OCI-LY7 (cell line): ENCODE results near the gene MYBPC2. TPM values are rescaled to one million over a fixed set of nuclear protein-coding genes. Genes with fewer than 3 reads are reported as not detected.

Source experiments
- BruUV-seq: library from RNA; stranded (reverse); fragments of 400-500 nt; replicated peaks from 2 replicates; lab custom pipeline; 2021; lab: Mats Ljungman, UMichigan
- CTCF ChIA-PET: fragments of 300-600 bp; sonication (Branson Sonifier 250); formaldehyde crosslinking; loops from one replicate; lab custom pipeline; 2022; ENCODE audit warnings: antibody characterized with exemption; ENCODE audit not compliant: unreplicated experiment; lab: Charles Lee
- POLR2A ChIA-PET: fragments of 300-600 bp; sonication (Branson Sonifier 250); formaldehyde crosslinking; loops from one replicate; lab custom pipeline; 2022; ENCODE audit warnings: antibody characterized with exemption; lab: Charles Lee
- DNase-seq: peaks from one replicate; pipeline ENCODE4 v3.0.0-alpha.2; 2015; ENCODE audit warnings: low spot score
- H2AFZ ChIP-seq: fragments of 200-600 bp; sonication (generic), shearing (Covaris generic); 2 replicates; pipeline ENCODE4 v1.6.1; 2014; ENCODE audit warnings: mild to moderate bottlenecking, antibody characterized with exemption, low read length, moderate library complexity
- H3K27ac ChIP-seq: fragments of 200-600 bp; sonication (generic); 2 replicates; pipeline ENCODE4 v1.5.1; 2014; ENCODE audit warnings: mixed run types, low read depth, mild to moderate bottlenecking, moderate library complexity, low read length, inconsistent platforms; ENCODE audit not compliant: poor library complexity, severe bottlenecking
- H3K36me3 ChIP-seq: fragments of 200-600 bp; sonication (generic); 2 replicates; pipeline ENCODE4 v1.6.1; 2014; ENCODE audit warnings: mild to moderate bottlenecking, antibody characterized with exemption, low read length, moderate library complexity, mixed read lengths; ENCODE audit not compliant: insufficient read depth
- H3K4me1 ChIP-seq: fragments of 200-600 bp; sonication (generic); 2 replicates; pipeline ENCODE4 v1.5.1; 2014; ENCODE audit warnings: mild to moderate bottlenecking, low read length; ENCODE audit not compliant: insufficient read depth, poor library complexity, severe bottlenecking
- H3K4me2 ChIP-seq: fragments of 200-600 bp; sonication (generic); 2 replicates; pipeline ENCODE4 v1.6.1; 2014; ENCODE audit warnings: mild to moderate bottlenecking, low read length
- H3K4me3 ChIP-seq: fragments of 200-600 bp; sonication (generic); 2 replicates; pipeline ENCODE4 v1.5.1; 2014; ENCODE audit warnings: mild to moderate bottlenecking, low read depth, low read length; ENCODE audit not compliant: poor library complexity, severe bottlenecking
- H3K79me2 ChIP-seq: fragments of 200-600 bp; sonication (generic); 2 replicates; pipeline ENCODE4 v1.6.1; 2016; ENCODE audit warnings: low read depth, mild to moderate bottlenecking, low read length, moderate library complexity, mixed read lengths; ENCODE audit not compliant: insufficient read depth
- H3K9me2 ChIP-seq: fragments of 200-600 bp; sonication (generic); 2 replicates; pipeline ENCODE4 v1.6.1; 2016; ENCODE audit warnings: mild to moderate bottlenecking, low read length, mixed read lengths; ENCODE audit not compliant: insufficient read depth
- H3K9me3 ChIP-seq: fragments of 200-600 bp; sonication (generic); 2 replicates; pipeline ENCODE4 v1.6.1; 2014; ENCODE audit warnings: mild to moderate bottlenecking, mixed run types, low read length, mixed read lengths
- H4K20me1 ChIP-seq: fragments of 200-600 bp; sonication (generic); 2 replicates; pipeline ENCODE4 v1.6.1; 2014; ENCODE audit warnings: mild to moderate bottlenecking, antibody characterized with exemption, low read length, moderate library complexity, mixed read lengths; ENCODE audit not compliant: insufficient read depth
- EZH2phosphoT487 ChIP-seq: fragments of 200-600 bp; sonication (generic); IDR thresholded peaks from 2 replicates; pipeline ENCODE4 v1.6.1; 2018; ENCODE audit warnings: low read depth, borderline replicate concordance, mild to moderate bottlenecking, mixed run types, antibody characterized with exemption, low read length, moderate library complexity, mixed read lengths
- intact Hi-C: fragments of 100-400 bp; cut with micrococcal nuclease; formaldehyde crosslinking; loops from one replicate; pipeline ENCODE4 v1.10.0; 2022; ENCODE audit not compliant: unreplicated experiment
- total RNA-seq, 2 experiments: library from RNA; depleted of rRNA in 1 of 2; stranded (reverse); fragments of >200 nt in 1 of 2; shearing (Covaris generic) in 1 of 2; gene quantifications; 2 replicates each; pipeline ENCODE4 v1.2.3, GENCODE V29; 2014 to 2022
- TF ChIP-seq, protein P1 (sequence below): fragments of 200-600 bp; sonication (generic); conservative IDR thresholded peaks from 2 replicates; pipeline ENCODE4 v1.5.1; 2014; ENCODE audit warnings: mild to moderate bottlenecking, antibody characterized with exemption, low read length, moderate library complexity, mixed read lengths

Gene MYBPC2
- total RNA-seq, 2 experiments from 2014 or later, result 15.4 to 28.2 TPM

DNA sequence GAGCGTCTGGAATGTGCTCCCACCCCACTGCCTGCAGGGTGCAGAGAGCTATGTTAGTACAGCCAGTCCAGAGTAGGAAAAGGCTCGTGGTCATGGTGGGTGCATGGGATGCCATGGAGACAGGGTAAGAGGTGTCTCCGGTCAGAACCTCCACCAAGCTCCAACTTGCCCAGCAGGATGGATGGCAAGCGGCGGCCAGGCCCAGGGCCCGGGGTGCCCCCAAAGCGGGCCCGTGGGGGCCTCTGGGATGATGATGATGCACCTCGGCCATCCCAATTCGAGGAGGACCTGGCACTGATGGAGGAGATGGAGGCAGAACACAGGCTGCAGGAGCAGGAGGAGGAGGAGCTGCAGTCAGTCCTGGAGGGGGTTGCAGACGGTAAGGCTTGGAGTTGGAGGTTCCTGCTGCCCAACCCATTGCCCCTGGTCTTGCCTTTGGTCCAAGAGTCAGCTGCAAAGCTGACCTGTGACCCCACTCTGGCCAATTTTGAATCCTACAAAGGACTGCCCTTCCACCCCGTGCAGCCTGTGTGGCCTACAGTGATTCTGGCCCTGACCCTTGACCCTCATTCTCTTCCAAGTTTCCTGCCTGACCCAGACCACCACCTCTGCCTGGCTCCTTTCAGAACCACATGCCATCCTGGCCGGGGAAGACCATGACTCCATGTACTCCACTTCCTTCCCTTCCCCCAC is 33.9 kb upstream of the MYBPC2 start:
- CTCF ChIA-PET, result no interaction called here
- DNase-seq, result no peak
- BruUV-seq, result no TSS peak

DNA sequence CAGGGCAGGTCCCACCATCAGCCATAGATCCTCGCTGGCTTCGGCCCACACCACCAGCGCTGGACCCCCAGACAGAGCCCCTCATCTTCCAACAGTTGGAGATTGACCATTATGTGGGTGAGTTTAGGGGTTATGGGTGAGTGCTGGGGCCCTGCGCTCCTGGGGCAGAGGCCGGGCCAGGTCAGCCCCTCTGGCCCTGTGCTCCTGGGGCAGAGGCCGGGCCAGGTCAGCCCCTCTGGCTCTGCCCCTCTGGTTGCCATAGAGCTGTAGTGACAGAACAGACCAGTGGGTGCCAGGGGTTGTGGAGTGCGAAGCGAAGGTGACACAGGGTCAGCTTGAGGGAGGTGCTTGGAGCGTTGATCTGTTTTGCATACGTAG is 33.3 kb upstream of the MYBPC2 start:
- H3K4me2 ChIP-seq, result no peak overlapping the region
- H3K36me3 ChIP-seq, result peaks cover 69% of the 10 kb centered on the region
- H2AFZ ChIP-seq, result no peak overlapping the region
- ChIA-PET CTCF (no interaction called here), POLR2A (no interaction called here)
- H3K79me2 ChIP-seq, result peaks cover 31% of the 10 kb centered on the region
- intact Hi-C loops, result no loop called here
- H4K20me1 ChIP-seq, result peaks cover 9% of the 10 kb centered on the region; the same call in 1 of the 2 replicates
- BruUV-seq, result no TSS peak
- H3K9me3 ChIP-seq, result no peaks in the 10 kb centered on the region
- TF ChIP-seq, protein P1, sequence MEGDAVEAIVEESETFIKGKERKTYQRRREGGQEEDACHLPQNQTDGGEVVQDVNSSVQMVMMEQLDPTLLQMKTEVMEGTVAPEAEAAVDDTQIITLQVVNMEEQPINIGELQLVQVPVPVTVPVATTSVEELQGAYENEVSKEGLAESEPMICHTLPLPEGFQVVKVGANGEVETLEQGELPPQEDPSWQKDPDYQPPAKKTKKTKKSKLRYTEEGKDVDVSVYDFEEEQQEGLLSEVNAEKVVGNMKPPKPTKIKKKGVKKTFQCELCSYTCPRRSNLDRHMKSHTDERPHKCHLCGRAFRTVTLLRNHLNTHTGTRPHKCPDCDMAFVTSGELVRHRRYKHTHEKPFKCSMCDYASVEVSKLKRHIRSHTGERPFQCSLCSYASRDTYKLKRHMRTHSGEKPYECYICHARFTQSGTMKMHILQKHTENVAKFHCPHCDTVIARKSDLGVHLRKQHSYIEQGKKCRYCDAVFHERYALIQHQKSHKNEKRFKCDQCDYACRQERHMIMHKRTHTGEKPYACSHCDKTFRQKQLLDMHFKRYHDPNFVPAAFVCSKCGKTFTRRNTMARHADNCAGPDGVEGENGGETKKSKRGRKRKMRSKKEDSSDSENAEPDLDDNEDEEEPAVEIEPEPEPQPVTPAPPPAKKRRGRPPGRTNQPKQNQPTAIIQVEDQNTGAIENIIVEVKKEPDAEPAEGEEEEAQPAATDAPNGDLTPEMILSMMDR, result no peak
- no peak for TF ChIP-seq EZH2phosphoT487
- no peak overlapping the region for H3K4me3 ChIP-seq
- DNase-seq, result no peak
- no peaks in the 10 kb centered on the region for H3K9me2 ChIP-seq
- H3K27ac ChIP-seq, result no peak overlapping the region
- no peaks in the 10 kb centered on the region for H3K4me1 ChIP-seq

More for the DNA sequence above, 33.9 kb upstream of the MYBPC2 start:
- H3K4me2 ChIP-seq, result no peak overlapping the region
- H3K9me3 ChIP-seq, result no peaks in the 10 kb centered on the region
- H3K9me2 ChIP-seq, result no peaks in the 10 kb centered on the region
- no peak for TF ChIP-seq EZH2phosphoT487
- TF ChIP-seq, protein P1, result no peak
- peaks cover 69% of the 10 kb centered on the region for H3K36me3 ChIP-seq
- POLR2A ChIA-PET, result no interaction called here
- H3K4me3 ChIP-seq, result no peak overlapping the region
- H2AFZ ChIP-seq, result no peak overlapping the region
- intact Hi-C loops, result no loop called here
- no peaks in the 10 kb centered on the region for H3K4me1 ChIP-seq
- H3K27ac ChIP-seq, result no peak overlapping the region
- peaks cover 9% of the 10 kb centered on the region; the same call in 1 of the 2 replicates for H4K20me1 ChIP-seq
- H3K79me2 ChIP-seq, result peaks cover 36% of the 10 kb centered on the region
